AG04449 (cell line): Measurements from ENCODE around the gene HOXA4.

Source experiments
- CTCF ChIA-PET: fragments of 350-600 bp; formaldehyde crosslinking; extraction: SDS; loops from one replicate; lab custom pipeline; 2021; ENCODE audit warnings: antibody characterized with exemption; lab: Yijun Ruan, JAX
- POLR2A ChIA-PET: fragments of 400-600, 350-600 bp; formaldehyde crosslinking; extraction: SDS; loops from one replicate; lab custom pipeline; 2020; ENCODE audit warnings: antibody characterized with exemption, inconsistent platforms; lab: Yijun Ruan, JAX
- DNase-seq: peaks from one replicate; pipeline ENCODE4 v3.0.0-alpha.2; 2010; ENCODE audit warnings: low read depth, low spot score
- H3K4me3 ChIP-seq: 2 replicates; pipeline ENCODE4 v1.5.1; 2011; ENCODE audit warnings: low read depth, mild to moderate bottlenecking, control low read depth, low read length
- CTCF ChIP-seq: IDR thresholded peaks from one replicate; pipeline ENCODE4 v1.5.1; 2011; ENCODE audit warnings: mild to moderate bottlenecking, moderate library complexity, low read length, control low read depth, inconsistent platforms; ENCODE audit not compliant: insufficient read depth; ENCODE audit errors: missing control alignments

The HOXA4 gene

GRCh38 chr7:27162561-27163287 is 32.2 kb upstream of the HOXA4 start:
- TF ChIP-seq CTCF, result no peak
- H3K4me3 ChIP-seq, result peak overlapping the region; percentile 75
- DNase-seq, result no peak
- ChIA-PET POLR2A (interaction anchor here (0.8 to 3.5 kb wide), 5 partner anchors 11 to 1306 kb away, joined by 3 to 33 read pairs (median 5); partner anchors contain the start of genes HOXA10 and HOXA3), CTCF (interaction anchor here (0.7 to 6.8 kb wide), 19 partner anchors 9 to 1268 kb away, joined by 3 to 117 read pairs (median 16); partner anchors contain the start of genes HOXA1, HOXA10, HOXA3 and HOXA5)

GRCh38 chr7:27161721-27162560 is 31.4 kb upstream of the HOXA4 start:
- POLR2A ChIA-PET, result interaction anchor here (1.1 to 3.5 kb wide), 5 partner anchors 12 to 1306 kb away, joined by 3 to 33 read pairs (median 5); partner anchors contain the start of gene HOXA10
- CTCF ChIA-PET, result interaction anchor here (1.0 to 6.8 kb wide), 26 partner anchors 8 to 1308 kb away, joined by 3 to 117 read pairs (median 10); partner anchors contain the start of genes HOXA1, HOXA10, HOXA3 and HOXA4
- peak overlapping the region; percentile 75 for H3K4me3 ChIP-seq
- no peak for DNase-seq
- TF ChIP-seq CTCF, result no peak

GRCh38 chr7:27161214-27161720 is 30.7 kb upstream of the HOXA4 start:
- POLR2A ChIA-PET, result interaction anchor here (0.8 to 3.5 kb wide), 7 partner anchors 10 to 1306 kb away, joined by 3 to 33 read pairs (median 5); partner anchors contain the start of gene HOXA10
- DNase-seq, result no peak
- peak overlapping the region; percentile 75 for H3K4me3 ChIP-seq
- no peak for TF ChIP-seq CTCF
- CTCF ChIA-PET, result interaction anchor here (0.6 to 6.8 kb wide), 28 partner anchors 9 to 1307 kb away, joined by 3 to 117 read pairs (median 8); partner anchors contain the start of genes HOXA1, HOXA10, HOXA3 and HOXA4

GRCh38 chr7:27160546-27161213 is 30.1 kb upstream of the HOXA4 start:
- ChIA-PET POLR2A (interaction anchor here (0.8 to 3.5 kb wide), 5 partner anchors 10 to 1305 kb away, joined by 3 to 33 read pairs (median 3); partner anchors contain the start of gene HOXA10), CTCF (interaction anchor here (0.6 to 6.8 kb wide), 26 partner anchors 8 to 1306 kb away, joined by 3 to 117 read pairs (median 10); partner anchors contain the start of genes HOXA1, HOXA10, HOXA3 and HOXA4)
- DNase-seq, result no peak
- H3K4me3 ChIP-seq, result peak overlapping the region; percentile 75
- TF ChIP-seq CTCF, result peak; percentile 100

GRCh38 chr7:27160145-27160545 is 29.6 kb upstream of the HOXA4 start:
- TF ChIP-seq CTCF, result no peak
- CTCF ChIA-PET, result interaction anchor here (1.0 to 6.8 kb wide), 27 partner anchors 7 to 1267 kb away, joined by 3 to 117 read pairs (median 15); partner anchors contain the start of genes HOXA10, HOXA3, HOXA4 and HOXA5
- no peak for DNase-seq
- no peak overlapping the region for H3K4me3 ChIP-seq
- POLR2A ChIA-PET, result interaction anchor here (1.3 to 3.5 kb wide), 2 partner anchors 14 to 795 kb away, joined by 3 to 33 read pairs; partner anchors contain the start of gene HOXA10
